H1 (cell line): ENCODE data around the gene CAV3. TPM values are rescaled to one million over a fixed set of nuclear protein-coding genes. Genes with fewer than 3 reads are reported as not detected.

Experiments used
- RAD21 ChIP-seq, 2 experiments: IDR thresholded peaks in 1 of 2; conservative IDR thresholded peaks in 1 of 2; 2 replicates each; pipeline ENCODE4 v1.6.1; 2011; ENCODE audit warnings: low read depth in 2 of 2, low read length in 2 of 2, improper control_type of control experiment in 1 of 2, inconsistent platforms in 1 of 2, mild to moderate bottlenecking in 1 of 2, moderate library complexity in 1 of 2
- SUZ12 ChIP-seq: fragments of 200-600 bp; sonication (generic); IDR thresholded peaks from 2 replicates; pipeline ENCODE4 v1.6.1; 2012; ENCODE audit warnings: mild to moderate bottlenecking, inconsistent platforms, low read length, moderate library complexity, mixed read lengths
- YY1 ChIP-seq: IDR thresholded peaks from 2 replicates; pipeline ENCODE4 v1.6.1; 2011; ENCODE audit warnings: low read depth, mild to moderate bottlenecking, low read length
- polyA plus RNA-seq, 7 experiments: library from polyadenylated mRNA; depleted of rRNA in 3 of 7; stranded (reverse) in 5 of 7; unstranded in 2 of 7; fragments of >200 nt in 5 of 7; fragments of 200-250 nt in 2 of 7; gene quantifications; 1 replicate in 5 of 7; 2 replicates in 1 of 7; 4 replicates in 1 of 7; pipeline versions ENCODE4 v1.2.1 to v1.2.3, GENCODE V29; 2011 to 2013; ENCODE audit warnings: missing spikeins in 2 of 7, mixed read lengths in 2 of 7
- total RNA-seq: library from RNA; stranded (reverse); fragmentation: NEBNext Ultra II Directional; extraction: Animal tissue kit (Norgen Biotek cat#: 25700); gene quantifications from 2 replicates; pipeline ENCODE4 v1.2.1, GENCODE V29; 2021

Gene CAV3
- total and polyA plus RNA-seq, 2 of the 8 experiments (the other 6 are each of a cell fraction or from before 2014, with no cell fraction given): not detected

GRCh38 chr3:8755097-8755496, 21.5 kb downstream of the CAV3 start (continued):
- TF ChIP-seq RAD21 (IDR thresholded peaks at IDR 0.05 in 1 of 2, conservative IDR thresholded peaks at IDR 0.05 in 1 of 2; ENCODE audit: low read depth in 2 of 2, low read length in 2 of 2) (no peak), YY1 (no peak), SUZ12 (no peak)
